Activated effector memory CD4-positive, alpha-beta T cell treated with anti-CD3 and anti-CD28 coated beads, Interleukin-2, amount 50 U/mL, for 16 hours (primary cell): ENCODE data around the gene VASH1.
A peak's percentile ranks its signal among the peaks of the same experiment; 100 is the strongest.

ENCODE experiments used
- DNase-seq: peaks from one replicate; pipeline ENCODE4 v3.0.0-alpha.2; 2020

The VASH1 gene

DNA sequence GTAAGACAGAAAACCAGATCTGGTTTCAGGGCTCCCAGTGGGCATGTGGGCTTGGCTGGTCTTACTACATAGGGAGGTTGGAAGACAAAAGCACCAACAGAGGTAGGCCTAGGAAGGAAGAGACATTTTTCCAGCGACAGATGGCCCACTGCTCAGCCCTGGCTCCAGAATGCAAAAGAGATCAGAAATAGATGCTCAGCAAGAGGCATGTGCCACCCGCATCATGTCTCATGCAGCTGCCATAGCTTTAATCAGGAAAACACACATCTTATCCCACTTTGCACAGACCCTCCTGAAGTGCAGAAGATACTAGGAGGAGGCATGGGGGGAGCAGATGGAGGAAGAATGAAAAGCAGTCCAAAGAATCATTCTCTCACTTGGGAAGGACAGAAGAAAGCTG lies 25.3 kb downstream of the VASH1 start:
- DNase-seq = no peak

DNA sequence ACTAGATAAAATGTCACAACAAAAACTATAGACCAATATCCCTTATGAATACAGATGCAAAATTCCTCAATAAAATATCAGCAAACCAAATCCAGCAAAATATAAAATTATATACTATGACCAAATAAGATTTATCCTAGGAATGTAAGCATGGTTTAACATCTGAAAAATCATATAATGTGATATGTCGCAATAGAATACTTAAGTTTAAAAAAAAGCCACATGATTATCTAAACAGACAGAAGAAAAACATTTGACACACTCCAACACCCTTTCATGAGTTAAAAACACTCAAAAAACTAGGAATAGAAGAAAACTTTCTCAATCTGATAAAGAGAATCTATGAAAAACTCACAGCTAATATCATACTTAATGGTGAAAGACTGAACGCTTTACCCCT lies 31.2 kb downstream of the VASH1 start:
- DNase-seq = no peak

DNA sequence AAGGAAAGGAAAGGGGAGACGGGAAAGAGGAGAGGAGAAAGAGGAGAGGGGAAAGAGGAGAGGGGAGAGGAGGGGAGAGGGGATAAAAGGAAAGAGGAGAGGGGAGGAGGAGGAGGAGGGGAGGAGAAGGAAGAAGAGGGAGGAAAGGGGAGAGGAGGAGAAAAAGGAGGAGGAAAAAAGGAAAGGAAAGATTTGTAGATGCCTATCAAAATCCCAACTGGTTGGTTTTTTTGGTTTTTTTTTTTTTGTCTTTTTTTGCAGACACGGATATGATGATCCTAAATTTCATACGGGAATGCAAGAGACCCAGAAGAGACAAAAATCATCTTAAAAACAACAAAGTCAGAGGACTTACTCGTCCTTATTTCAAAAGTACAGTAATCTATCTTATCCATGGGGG lies 32.1 kb downstream of the VASH1 start:
- no peak for DNase-seq

DNA sequence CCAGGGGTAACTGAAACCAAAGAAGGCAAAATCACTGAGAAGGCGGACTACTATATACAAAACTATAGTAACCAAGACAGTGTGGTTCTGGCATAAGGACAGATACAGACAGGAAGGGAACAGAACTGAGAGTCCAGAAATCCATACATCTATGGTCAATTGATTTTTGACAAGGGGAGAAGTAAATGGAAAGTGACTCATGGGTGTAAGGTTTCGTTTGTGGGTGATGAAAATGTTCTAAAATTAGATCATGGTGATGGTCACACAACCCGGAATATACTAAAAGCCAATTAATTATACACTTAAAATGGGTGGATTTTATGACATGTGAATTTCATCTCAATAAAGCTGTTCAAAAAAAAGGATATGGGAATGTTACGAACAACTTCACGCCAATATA lies 32.7 kb downstream of the VASH1 start:
- no peak for DNase-seq

DNA sequence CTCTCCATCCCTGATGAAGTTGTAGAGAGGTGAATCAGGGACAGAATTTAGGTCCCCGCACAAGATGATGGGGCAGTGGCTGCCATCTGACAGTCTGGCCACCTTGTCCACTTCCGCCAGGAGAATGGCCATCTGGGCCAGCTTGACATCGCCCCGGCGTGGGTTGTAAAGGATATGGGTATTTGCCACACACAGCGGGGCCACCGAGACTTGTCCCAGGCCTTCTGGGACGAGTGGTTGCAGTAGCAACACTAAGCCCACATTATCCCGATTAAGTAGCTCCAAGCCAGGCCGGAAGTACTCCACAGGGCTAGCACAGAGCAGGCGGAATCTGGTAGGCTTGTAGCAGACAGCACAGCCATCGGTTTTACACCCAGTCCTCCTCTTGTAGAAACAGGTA lies 45.2 kb downstream of the VASH1 start:
- no peak for DNase-seq

DNA sequence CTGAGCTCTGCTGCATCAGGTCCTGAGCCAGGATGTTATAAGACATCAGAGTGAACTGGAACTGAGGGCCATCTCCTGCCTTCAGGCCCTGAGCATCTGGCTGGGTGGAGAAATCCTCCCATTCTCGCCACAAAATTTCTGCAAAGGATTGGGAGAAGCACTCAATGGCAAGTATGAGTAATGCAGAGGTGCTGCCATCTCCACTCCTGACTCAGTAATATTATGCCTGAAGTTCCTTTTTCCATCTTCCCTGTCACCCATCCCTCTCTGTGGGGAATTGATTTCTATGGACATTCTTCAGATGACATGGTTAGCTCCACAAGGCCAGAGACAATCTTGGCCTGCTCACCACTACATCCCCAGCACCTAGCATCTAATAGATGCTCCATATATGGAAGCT lies 46.7 kb downstream of the VASH1 start:
- DNase-seq = no peak

DNA sequence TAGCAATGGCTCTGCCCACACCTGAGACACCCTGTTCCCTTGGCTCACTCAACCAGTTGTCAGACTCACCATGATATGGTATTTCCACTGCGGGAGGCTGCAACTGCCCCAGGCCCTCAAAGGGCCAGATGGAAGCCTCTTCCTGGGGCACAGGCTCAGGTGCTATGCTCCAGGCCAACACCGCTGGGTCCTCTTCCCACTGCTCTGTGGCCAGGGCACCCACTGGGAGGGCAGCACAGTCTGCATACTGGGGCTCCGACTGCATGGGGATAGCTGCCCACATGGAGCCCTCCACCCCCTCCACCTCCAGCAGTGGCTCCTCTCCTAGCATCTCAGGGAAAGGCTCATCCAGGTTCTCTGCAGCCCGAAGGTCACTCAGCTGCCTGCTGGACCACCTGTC lies 47.7 kb downstream of the VASH1 start:
- no peak for DNase-seq

DNA sequence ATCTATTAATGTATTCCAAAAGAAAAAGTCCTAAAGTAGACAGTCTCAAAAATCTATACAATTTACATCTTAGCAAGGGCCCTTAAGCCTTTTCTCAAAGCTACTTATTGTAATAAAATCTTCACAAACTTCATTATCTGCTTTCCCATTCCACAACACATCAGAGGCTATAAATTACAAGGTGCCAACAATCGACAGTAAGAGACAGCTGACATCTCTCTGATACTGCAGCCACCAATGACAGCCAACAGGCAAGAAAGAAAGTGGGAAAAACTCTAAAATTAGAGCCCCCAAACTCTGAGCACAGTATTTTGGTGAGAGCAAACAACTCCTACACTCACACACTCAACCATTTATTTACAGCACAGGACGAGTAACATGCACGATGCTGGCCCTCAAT lies 49.3 kb downstream of the VASH1 start:
- DNase-seq = no peak

DNA sequence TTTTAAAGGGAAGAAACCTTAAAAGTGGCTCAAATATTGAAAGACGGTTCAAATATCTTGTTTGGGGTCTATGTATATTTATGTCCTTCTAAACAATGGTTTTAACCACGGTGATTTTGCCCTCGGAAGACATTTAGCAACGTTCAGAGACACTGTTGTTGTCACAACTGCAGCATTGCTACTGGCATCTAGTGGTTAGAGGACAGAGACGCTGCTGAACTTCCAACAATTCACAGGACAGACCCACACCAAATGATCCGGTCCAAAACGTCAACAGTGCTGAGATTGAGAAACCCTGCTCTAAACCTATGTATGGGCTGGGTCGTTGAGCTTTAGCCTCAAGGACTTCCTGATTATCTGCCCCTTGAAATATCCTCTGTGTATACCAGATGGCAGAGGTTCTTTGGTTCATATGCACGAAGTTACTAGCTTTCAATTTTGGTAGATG lies 49.7 kb downstream of the VASH1 start:
- DNase-seq = peak; percentile 64

DNA sequence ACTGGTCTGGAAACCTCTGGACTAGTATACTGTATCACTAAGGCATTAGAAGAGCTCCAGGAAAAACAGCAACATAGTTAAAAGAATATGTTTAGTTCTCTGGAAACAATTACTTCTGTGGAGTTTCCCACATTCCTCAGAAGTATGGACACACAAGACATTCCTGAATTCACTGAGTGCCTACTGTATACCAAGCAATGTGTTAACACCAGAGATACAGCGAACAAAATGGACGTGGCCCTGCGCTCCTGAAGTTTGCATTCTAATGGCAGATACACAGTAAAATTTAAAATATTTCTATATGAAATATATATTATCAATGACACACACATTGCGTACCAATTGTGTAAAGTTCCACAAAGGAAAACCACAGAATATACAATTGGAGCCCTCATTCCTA lies 50.3 kb downstream of the VASH1 start:
- no peak for DNase-seq

DNA sequence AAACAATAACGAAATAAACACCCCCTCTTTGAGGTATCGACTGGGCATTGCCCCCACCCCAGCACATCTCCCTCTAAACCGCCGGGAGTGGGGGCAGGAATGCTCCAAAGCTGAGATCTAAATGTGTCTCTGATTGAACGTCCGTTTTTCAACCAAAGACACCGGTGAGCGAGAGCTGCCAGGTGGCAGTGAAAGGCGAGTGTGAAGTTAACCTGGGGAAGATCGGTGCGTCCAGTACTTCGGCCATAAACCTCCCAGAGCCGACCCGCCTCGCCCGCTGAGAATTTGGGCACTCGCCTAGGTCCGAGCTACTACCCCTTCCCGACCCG lies 50.8 kb downstream of the VASH1 start:
- no peak for DNase-seq

DNA sequence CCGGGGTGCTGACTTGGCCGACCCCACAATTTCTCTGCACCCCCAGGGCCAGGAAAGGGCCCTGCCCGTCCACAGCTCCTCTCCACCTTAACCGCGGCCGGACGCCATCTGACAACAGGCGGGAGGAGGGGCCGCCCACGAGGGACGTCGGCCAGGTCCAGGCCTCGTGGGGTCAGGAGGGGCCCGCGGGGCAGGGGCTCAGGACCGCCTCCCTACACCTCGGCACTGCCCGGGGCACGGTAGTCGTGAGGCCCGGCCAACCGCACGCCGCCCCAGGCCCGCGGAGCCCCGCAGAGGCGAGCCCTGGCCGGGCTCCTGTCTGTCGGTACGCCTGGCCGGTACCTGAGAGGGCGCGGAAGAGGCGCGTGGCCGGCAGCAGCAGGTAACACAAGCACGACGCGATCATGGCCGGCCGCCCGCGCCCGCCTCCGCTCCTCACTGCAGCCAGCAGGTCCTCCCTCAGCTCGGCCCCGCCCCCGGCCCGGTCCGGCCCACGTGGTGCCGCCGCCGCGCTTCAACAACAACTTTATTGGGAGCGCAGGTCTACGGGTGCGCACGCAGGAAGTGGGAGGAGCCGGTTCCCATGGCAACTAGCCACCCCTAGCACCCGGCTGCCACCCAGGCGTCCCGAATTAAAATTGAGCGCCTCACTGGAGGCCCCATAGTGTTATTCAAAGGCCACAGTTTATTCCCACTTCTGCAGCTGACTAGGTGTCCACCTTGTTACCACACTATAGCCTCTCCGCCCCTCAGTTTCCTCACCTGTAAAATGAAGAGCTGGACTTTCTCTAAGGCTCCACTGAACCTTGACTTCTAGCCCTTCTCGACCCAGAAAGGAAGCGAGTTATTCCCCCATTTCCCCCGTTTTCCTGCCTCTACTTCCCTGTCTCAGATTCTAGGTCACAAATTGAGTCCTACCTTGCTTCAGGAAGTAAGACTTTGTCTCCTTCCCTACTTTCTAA lies 51.4 kb downstream of the VASH1 start, which contains the start of gene ANGEL1:
Gene ANGEL1, minus strand, starts transcription at position 461 of the 962 bp plus-strand sequence. Its CDS starts 55 bp downstream, at position 406.
- DNase-seq = peak; percentile 99

DNA sequence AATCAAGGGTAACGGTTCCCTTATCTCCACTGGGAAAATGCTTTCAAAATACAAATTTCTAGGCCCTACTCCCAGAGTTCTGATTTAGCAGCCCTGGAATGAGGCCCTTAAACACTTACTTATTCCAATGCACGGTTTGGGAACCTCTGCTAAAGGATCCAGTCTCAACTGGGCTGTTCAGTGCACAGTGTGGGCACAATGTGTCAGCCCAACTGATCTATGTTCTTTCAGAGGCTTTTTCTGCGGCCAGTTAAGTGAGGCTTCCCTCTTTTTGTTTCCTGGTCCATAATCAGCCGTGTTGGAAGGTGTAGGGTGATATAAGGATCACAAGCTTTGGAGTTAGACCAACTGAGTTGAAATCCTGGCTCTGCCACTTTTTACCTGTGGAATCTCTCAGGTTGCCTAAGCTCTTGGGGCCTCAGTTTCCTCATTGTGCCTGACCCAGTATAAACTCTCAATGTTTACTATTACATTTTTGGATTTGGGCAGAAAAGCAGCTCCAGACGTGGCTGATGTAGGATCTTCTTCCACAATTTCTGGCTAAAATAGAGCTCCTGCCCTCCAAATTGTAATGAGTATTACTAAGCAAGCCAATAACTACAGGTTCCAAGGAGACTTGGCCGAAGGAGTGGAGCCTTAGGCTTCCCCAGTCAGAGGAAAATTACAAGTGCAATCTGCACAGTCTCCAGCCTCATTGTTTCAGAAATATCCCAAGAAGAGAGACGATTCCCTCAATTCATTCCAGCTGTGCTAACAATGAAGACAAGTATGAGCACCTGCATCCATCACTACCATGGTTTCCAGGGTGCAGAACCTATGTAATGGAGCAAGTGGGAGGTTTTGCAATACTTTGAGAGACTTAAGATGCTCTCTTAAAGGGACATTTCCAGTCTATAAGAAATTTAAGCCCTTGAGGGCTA lies 53.7 kb downstream of the VASH1 start:
- no peak for DNase-seq

DNA sequence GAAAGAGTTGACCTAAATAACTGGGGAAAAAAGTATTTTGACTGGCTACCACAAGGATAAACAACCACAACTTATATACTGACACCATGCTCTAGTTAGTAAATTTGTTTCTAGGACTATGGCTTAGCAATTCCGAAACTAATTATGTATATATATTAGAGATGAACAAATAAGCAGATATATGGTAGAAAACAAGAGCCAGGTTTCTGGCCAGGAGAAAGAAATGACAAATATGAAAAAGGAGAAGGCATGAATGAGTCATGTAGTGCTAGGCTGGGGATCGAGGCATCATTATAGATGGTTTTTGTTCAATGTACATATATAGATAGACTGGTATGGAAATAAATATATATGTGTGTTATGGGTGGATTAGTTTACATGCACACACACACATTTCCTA lies 59.4 kb downstream of the VASH1 start:
- no peak for DNase-seq

DNA sequence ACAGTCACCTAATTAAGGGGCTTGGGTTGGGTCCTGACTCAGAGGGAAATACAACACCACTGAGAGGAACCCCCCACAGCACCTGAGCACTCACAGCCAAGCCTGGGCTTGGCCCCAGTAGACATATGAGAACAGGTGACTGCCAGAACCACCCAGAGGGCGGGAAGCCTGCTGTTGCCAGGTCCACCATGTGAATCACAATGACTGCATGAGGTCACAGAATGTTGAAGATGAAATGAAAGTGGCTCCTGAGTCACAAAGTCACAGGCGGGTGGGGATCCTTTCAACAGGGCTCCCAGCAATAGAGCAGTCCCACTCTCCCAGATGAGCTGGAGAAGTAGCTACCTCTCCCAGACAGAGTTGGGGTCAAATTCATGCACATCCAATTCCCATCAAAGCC lies 64.9 kb downstream of the VASH1 start, which contains the start of gene LRRC74A:
Gene LRRC74A, plus strand, starts transcription at position 287 of the 400 bp plus-strand sequence. CDS start 290 bp downstream, outside the sequence.
- no peak for DNase-seq

DNA sequence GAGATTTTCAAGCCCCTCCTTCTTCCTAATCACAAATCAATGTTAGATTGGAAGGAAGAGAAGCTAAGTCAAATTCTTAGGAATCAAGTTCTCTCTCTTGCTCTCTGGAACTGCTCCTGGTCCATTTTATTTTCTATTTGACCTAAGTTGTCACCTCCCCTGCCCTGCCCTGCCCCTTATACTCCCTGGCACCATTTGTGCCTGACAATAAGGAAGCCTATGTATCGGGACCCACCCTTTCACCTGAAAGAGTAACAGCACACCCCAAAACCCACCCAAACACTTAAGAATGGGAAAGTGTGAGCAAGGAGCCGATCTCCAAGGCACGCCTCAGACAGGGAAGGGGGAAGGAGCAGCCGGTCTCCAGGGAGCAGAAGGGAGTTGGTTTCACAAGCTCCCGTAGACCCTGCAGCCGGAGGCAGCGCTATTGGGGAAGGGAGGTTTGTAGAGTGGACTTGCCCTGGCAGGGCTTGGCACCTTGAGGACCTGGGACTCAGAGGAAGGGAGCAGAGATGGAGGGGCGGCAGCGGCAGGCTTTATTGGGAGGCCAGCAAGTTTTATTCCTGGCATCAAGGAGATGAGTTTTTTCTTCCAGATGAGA lies 66.5 kb downstream of the VASH1 start:
- DNase-seq = no peak

DNA sequence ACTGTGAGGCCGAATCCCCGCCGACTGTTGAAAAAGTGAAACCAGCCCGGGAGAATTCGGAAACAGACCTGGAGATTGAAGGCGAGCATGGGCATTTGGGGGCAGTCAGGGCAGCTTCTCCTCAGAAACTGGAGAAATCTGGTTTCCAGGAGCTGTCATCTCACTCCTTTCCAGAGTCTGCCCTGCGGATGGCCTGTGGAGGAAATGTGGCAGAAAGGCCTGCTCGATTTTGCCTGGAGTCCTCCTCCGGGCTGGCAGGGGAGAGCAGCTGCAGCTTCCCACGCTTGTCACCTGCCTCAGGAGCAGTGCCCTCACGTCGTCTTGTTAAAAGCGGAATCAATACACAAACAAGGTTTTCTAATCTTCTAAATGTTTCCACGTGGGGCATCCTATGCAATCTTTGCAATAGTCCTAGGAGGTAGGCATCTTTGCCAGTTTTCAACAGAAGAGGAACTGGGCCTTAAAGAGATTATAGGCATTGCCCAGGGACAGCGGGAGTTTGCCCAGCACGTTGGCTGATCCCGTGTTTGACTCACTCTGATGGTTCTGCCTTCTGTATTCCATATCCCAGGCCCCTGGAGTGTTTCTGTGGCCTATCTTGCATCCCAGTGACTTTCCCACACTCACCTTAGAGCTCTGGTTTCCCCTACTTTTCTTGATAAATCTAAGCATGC lies 67.2 kb downstream of the VASH1 start:
- DNase-seq = no peak

DNA sequence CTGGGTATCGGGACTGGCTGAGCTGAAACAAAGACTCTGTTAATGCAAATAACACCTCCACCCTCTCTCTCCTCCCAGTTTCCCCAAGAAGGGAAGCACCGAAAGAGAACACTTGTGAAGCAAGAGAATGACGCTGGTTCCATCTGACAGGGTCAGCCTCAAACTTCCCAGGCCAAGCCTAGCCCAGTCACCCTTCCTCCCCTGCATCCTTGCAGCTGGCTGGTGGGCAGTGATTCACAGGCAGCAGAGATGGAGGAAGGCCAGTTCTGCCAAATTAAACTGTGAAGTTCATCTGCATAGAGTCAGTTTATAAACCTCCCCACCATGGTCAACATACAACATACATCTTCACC lies 67.7 kb downstream of the VASH1 start:
- no peak for DNase-seq

DNA sequence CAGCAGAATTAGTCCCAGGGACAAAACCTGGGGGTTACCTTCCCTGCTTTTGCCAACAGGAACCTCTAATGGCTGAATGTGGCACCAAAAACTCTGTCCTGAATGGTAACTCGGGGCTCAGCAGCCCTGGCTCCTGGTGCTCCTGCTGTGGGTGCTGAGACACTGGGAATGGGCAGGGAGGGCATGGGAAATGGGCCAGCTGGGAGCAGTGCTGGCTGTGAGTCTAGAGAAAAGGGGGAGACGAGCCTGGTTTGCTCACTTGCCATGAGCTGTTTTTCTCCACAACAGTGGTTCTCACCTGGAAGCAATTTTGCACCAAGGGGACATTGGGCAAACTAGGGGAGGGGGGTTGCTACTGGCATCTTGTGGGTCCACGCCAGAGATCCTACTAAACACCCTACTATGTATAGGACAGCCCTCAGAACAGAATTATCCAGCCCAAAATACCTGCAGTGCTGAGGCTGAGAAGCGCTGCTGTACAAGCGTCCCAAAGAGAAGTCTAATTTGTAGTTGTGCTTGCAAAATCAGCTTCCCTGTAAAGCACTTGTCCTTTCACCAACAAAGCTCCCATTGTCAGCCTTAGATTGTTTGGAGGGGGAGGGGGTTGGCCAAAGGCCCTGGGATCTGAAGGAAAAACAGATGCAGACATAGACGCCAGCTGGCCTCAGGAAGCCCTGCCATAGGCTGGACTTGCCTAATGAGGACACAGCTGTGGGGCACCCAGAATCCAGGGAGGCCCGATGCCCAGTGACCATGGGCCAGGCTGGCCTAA lies 68.6 kb downstream of the VASH1 start:
- DNase-seq = no peak

DNA sequence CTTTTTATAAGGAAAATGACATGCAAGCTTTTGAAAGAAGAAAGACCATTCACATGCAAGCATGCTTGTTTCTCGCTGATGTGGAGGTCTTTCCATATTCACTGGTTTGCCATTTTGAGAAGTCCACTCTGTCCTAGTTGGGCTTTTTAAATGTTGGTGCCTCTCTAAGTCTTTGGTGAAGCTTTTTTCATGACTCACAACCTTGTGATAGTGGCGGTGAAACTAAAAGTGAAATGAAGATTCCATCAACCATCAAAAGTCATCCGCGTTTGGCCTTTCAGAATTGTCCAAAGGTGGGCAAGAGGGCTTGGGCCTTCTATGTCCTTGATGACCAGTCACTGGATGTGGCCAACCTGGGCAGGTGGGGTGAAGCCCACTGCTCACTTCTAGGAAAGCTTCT lies 69.3 kb downstream of the VASH1 start:
- DNase-seq = no peak

DNA sequence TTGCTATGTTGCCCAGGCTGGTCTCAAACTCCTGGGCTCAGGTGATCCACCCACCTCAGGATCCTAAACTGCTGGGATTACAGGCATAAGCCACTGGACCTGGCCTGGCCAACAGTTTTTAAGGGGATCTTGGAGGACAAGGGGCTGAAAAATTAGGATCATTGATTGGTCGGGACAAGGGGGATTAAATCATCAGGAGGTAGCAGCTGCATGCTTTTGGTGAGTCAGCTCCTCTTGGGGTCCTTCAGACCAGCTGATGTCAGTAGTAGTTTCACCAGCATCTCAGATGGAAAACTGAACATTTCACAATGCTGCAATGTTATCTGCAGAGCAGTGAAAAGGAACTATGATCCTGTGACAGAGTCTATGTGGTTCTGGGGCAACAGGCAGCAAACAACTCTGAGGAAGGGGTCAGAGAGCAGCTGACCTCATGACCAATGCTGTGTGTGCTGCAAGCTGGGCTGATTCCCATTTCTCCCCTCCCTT lies 71.3 kb downstream of the VASH1 start:
- no peak for DNase-seq
